NCI-H2029 treated with DMSO at 0.1 percent for 48 hours (cell line): Measurements from ENCODE around the gene SLC7A7.
A peak's percentile ranks its signal among the peaks of the same experiment; 100 is the strongest.
"Not testable (repeated sequence)": the region's sequence is repeated elsewhere in the genome, so short reads cannot be mapped to it uniquely, and the experiment has no call there.

Experiments used
- DNase-seq: peaks from one replicate; lab custom pipeline; 2025; lab: John Stamatoyannopoulos, UW

SLC7A7 gene

GRCh38 chr14:22814941-22815713 is at the start of gene SLC7A7:
Gene SLC7A7, minus strand, starts transcription at chr14:22815435. Its CDS starts 2,037 bp downstream, at chr14:22813398.
- DNase-seq: no peak

- no peak for DNase-seq
Observed at GRCh38 chr14:22864979-22865378, 49.7 kb upstream of the SLC7A7 start.

- no peak for DNase-seq
Observed at GRCh38 chr14:22861651-22862050, 46.4 kb upstream of the SLC7A7 start.

GRCh38 chr14:22860377-22860776 is 45.1 kb upstream of the SLC7A7 start:
- not testable (repeated sequence) for DNase-seq

GRCh38 chr14:22856428-22856827 is 41.2 kb upstream of the SLC7A7 start:
- DNase-seq: no peak

GRCh38 chr14:22854963-22855724 is 39.9 kb upstream of the SLC7A7 start:
- DNase-seq: peak; percentile 51

- DNase-seq: not testable (repeated sequence)
Observed at GRCh38 chr14:22854296-22854695, 39.1 kb upstream of the SLC7A7 start.

- peak; percentile 98 for DNase-seq
Observed at GRCh38 chr14:22852940-22853767, 37.9 kb upstream of the SLC7A7 start.

- no peak for DNase-seq
Observed at GRCh38 chr14:22852599-22852939, 37.3 kb upstream of the SLC7A7 start.

GRCh38 chr14:22852178-22852577 is 36.9 kb upstream of the SLC7A7 start:
- DNase-seq: not testable (repeated sequence)

- no peak for DNase-seq
Observed at GRCh38 chr14:22850944-22851764, 35.9 kb upstream of the SLC7A7 start.

- DNase-seq: no peak
Observed at GRCh38 chr14:22849212-22849819, 34.1 kb upstream of the SLC7A7 start.

- DNase-seq: no peak
Observed at GRCh38 chr14:22848351-22849164, 33.3 kb upstream of the SLC7A7 start.

GRCh38 chr14:22847661-22848341 is 32.6 kb upstream of the SLC7A7 start:
- DNase-seq: no peak

GRCh38 chr14:22846811-22847307 is 31.6 kb upstream of the SLC7A7 start:
- no peak for DNase-seq

GRCh38 chr14:22845821-22846625 is 30.8 kb upstream of the SLC7A7 start:
- DNase-seq: no peak

- no peak for DNase-seq
Observed at GRCh38 chr14:22845103-22845394, 29.8 kb upstream of the SLC7A7 start.

- DNase-seq: no peak
Observed at GRCh38 chr14:22844221-22845102, 29.2 kb upstream of the SLC7A7 start.
